Measurements from ENCODE around the gene CGN.
A peak's percentile ranks its signal among the peaks of the same experiment; 100 is the strongest.

CGN gene

GRCh38 chr1:151541752-151542151, 30.6 kb downstream of the CGN start:
- Histone ChIP-seq H3K36me3 (ENCODE audit: insufficient read depth) (no peaks in the 10 kb centered on the region), H3K4me1 (ENCODE audit: low read depth, poor library complexity, severe bottlenecking) (peaks cover 34% of the 10 kb centered on the region), H3K79me2 (ENCODE audit: insufficient read depth, low read depth) (peaks cover 18% of the 10 kb centered on the region; the same call in 1 of the 2 replicates), H3K4me2 (peak overlapping the region; percentile 87), H3K4me3 (IDR thresholded peaks at IDR 0.05; ENCODE audit: insufficient read depth, low read depth, low read length) (no peak overlapping the region), H3K27ac (no peak overlapping the region), H4K20me1 (ENCODE audit: insufficient read depth) (no peaks in the 10 kb centered on the region), H3K27me3 (ENCODE audit: insufficient read depth, low read depth) (no peaks in the 10 kb centered on the region), H2AFZ (ENCODE audit: low read depth) (no peak overlapping the region), H3K9ac (no peak overlapping the region)
- TF ChIP-seq CTCF (conservative IDR thresholded peaks at IDR 0.05; ENCODE audit: low read depth, low read length) = no peak

GRCh38 chr1:151542710-151543129, 31.5 kb downstream of the CGN start:
- Histone ChIP-seq H3K4me2 (no peak overlapping the region; the same call in 1 of the 2 replicates), H3K27me3 (ENCODE audit: insufficient read depth, low read depth) (no peaks in the 10 kb centered on the region), H3K36me3 (ENCODE audit: insufficient read depth) (no peaks in the 10 kb centered on the region), H3K9ac (no peak overlapping the region), H3K4me3 (IDR thresholded peaks at IDR 0.05; ENCODE audit: insufficient read depth, low read depth, low read length) (no peak overlapping the region), H4K20me1 (ENCODE audit: insufficient read depth) (no peaks in the 10 kb centered on the region), H3K79me2 (ENCODE audit: insufficient read depth, low read depth) (peaks cover 18% of the 10 kb centered on the region; the same call in 1 of the 2 replicates), H3K27ac (no peak overlapping the region), H3K4me1 (ENCODE audit: low read depth, poor library complexity, severe bottlenecking) (peaks cover 41% of the 10 kb centered on the region), H2AFZ (ENCODE audit: low read depth) (no peak overlapping the region)
- TF ChIP-seq CTCF (conservative IDR thresholded peaks at IDR 0.05; ENCODE audit: low read depth, low read length) = no peak

GRCh38 chr1:151545542-151545941, 34.4 kb downstream of the CGN start:
- Histone ChIP-seq H3K27ac (no peak overlapping the region), H2AFZ (ENCODE audit: low read depth) (no peak overlapping the region), H3K36me3 (ENCODE audit: insufficient read depth) (no peaks in the 10 kb centered on the region), H3K9ac (no peak overlapping the region), H4K20me1 (ENCODE audit: insufficient read depth) (no peaks in the 10 kb centered on the region), H3K4me2 (no peak overlapping the region), H3K27me3 (ENCODE audit: insufficient read depth, low read depth) (no peaks in the 10 kb centered on the region), H3K4me3 (IDR thresholded peaks at IDR 0.05; ENCODE audit: insufficient read depth, low read depth, low read length) (no peak overlapping the region), H3K79me2 (ENCODE audit: insufficient read depth, low read depth) (peaks cover 18% of the 10 kb centered on the region; the same call in 1 of the 2 replicates), H3K4me1 (ENCODE audit: low read depth, poor library complexity, severe bottlenecking) (peaks cover 24% of the 10 kb centered on the region)
- no peak for TF ChIP-seq CTCF (conservative IDR thresholded peaks at IDR 0.05; ENCODE audit: low read depth, low read length)

- Histone ChIP-seq H2AFZ (ENCODE audit: low read depth) (no peak overlapping the region), H3K27ac (no peak overlapping the region), H3K4me1 (ENCODE audit: low read depth, poor library complexity, severe bottlenecking) (peaks cover 23% of the 10 kb centered on the region), H3K9ac (no peak overlapping the region), H4K20me1 (ENCODE audit: insufficient read depth) (no peaks in the 10 kb centered on the region), H3K4me3 (IDR thresholded peaks at IDR 0.05; ENCODE audit: insufficient read depth, low read depth, low read length) (peak overlapping the region; percentile 79), H3K27me3 (ENCODE audit: insufficient read depth, low read depth) (no peaks in the 10 kb centered on the region), H3K79me2 (ENCODE audit: insufficient read depth, low read depth) (peaks cover 18% of the 10 kb centered on the region; the same call in 1 of the 2 replicates), H3K36me3 (ENCODE audit: insufficient read depth) (no peaks in the 10 kb centered on the region), H3K4me2 (no peak overlapping the region)
- no peak for TF ChIP-seq CTCF (conservative IDR thresholded peaks at IDR 0.05; ENCODE audit: low read depth, low read length)
Measured at GRCh38 chr1:151546011-151546925, 35.1 kb downstream of the CGN start.
